Neural cell (in vitro differentiated cells): Measurements from ENCODE around the gene PPM1L. TPM values are rescaled to one million over a fixed set of nuclear protein-coding genes. Genes with fewer than 3 reads are reported as not detected.

ENCODE experiments used
- H2AFZ ChIP-seq: fragments of 200-600, 300-800 bp; sonication (generic), shearing (Covaris generic); 2 replicates; pipeline ENCODE4 v1.6.0; 2014; ENCODE audit warnings: low read depth, mild to moderate bottlenecking, antibody characterized with exemption, low read length, moderate library complexity
- H3F3A ChIP-seq: fragments of 200-600 bp; shearing (Covaris generic); 2 replicates; pipeline ENCODE4 v1.6.1; 2016; ENCODE audit warnings: mild to moderate bottlenecking, moderate library complexity, mixed read lengths, antibody characterized with exemption, low read length; ENCODE audit not compliant: insufficient read depth, poor library complexity, severe bottlenecking
- H3K27ac ChIP-seq: fragments of 200-600, 300-800 bp; sonication (generic), shearing (Covaris generic); 2 replicates; pipeline ENCODE4 v1.5.1; 2014; ENCODE audit warnings: mild to moderate bottlenecking, low read length, moderate library complexity
- H3K27me3 ChIP-seq: fragments of 300-800, 200-600 bp; sonication (generic), shearing (Covaris generic); 2 replicates; pipeline ENCODE4 v1.6.0; 2014; ENCODE audit warnings: mild to moderate bottlenecking, low read depth, low read length, moderate library complexity; ENCODE audit not compliant: insufficient read depth
- H3K36me3 ChIP-seq: fragments of 300-800, 200-600 bp; sonication (generic), shearing (Covaris generic); 2 replicates; pipeline ENCODE4 v1.5.1; 2014; ENCODE audit warnings: mild to moderate bottlenecking, antibody characterized with exemption, low read length, moderate library complexity; ENCODE audit not compliant: insufficient read depth
- H3K4me2 ChIP-seq: fragments of 300-800, 200-600 bp; sonication (generic), shearing (Covaris generic); 2 replicates; pipeline ENCODE4 v1.6.0; 2014; ENCODE audit warnings: mild to moderate bottlenecking, low read length
- H3K4me3 ChIP-seq: fragments of 300-800, 200-600 bp; sonication (generic), shearing (Covaris generic); 2 replicates; pipeline ENCODE4 v1.5.1; 2014; ENCODE audit warnings: mild to moderate bottlenecking, low read length, moderate library complexity
- H3K79me2 ChIP-seq: fragments of 200-600 bp; shearing (Covaris generic); replicated peaks from 2 replicates; pipeline ENCODE4 v1.6.0; 2014; ENCODE audit warnings: mild to moderate bottlenecking, low read length, moderate library complexity; ENCODE audit not compliant: insufficient read depth
- H3K9ac ChIP-seq: fragments of 300-800, 200-600 bp; sonication (generic), shearing (Covaris generic); 2 replicates; pipeline ENCODE4 v1.6.1; 2016; ENCODE audit warnings: mild to moderate bottlenecking, low read length, mixed read lengths
- H3K9me2 ChIP-seq: fragments of 200-600 bp; shearing (Covaris generic); 2 replicates; pipeline ENCODE4 v1.6.1; 2016; ENCODE audit warnings: mild to moderate bottlenecking, low read length, mixed read lengths; ENCODE audit not compliant: insufficient read depth
- H3K9me3 ChIP-seq: fragments of 200-600, 300-800 bp; sonication (generic), shearing (Covaris generic); 2 replicates; pipeline ENCODE4 v1.6.1; 2016; ENCODE audit warnings: mild to moderate bottlenecking, mixed run types, low read length, moderate library complexity, mixed read lengths
- H4K20me1 ChIP-seq: fragments of 200-600 bp; shearing (Covaris generic); 2 replicates; pipeline ENCODE4 v1.6.1; 2016; ENCODE audit warnings: mild to moderate bottlenecking, mixed run types; ENCODE audit not compliant: insufficient read depth
- EP300 ChIP-seq: fragments of 450-650 bp; conservative IDR thresholded peaks from 2 replicates; pipeline ENCODE4 v1.6.1; 2014; ENCODE audit warnings: antibody characterized with exemption, mild to moderate bottlenecking, moderate library complexity; ENCODE audit not compliant: poor library complexity, severe bottlenecking
- EZH2 ChIP-seq: fragments of 200-600, 300-800 bp; shearing (Covaris generic), sonication (generic); IDR thresholded peaks from 2 replicates; pipeline ENCODE4 v1.6.1; 2014; ENCODE audit warnings: antibody characterized with exemption, low read length, borderline replicate concordance, mild to moderate bottlenecking; ENCODE audit not compliant: insufficient read depth, poor library complexity, severe bottlenecking
- MXI1 ChIP-seq: fragments of 450-650 bp; conservative IDR thresholded peaks from 2 replicates; pipeline ENCODE4 v1.6.1; 2014; ENCODE audit warnings: antibody characterized with exemption, mild to moderate bottlenecking; ENCODE audit not compliant: poor library complexity, severe bottlenecking
- POLR2AphosphoS5 ChIP-seq: IDR thresholded peaks from 2 replicates; pipeline ENCODE4 v1.6.1; 2012
- RAD21 ChIP-seq: fragments of 450-650 bp; conservative IDR thresholded peaks from 2 replicates; pipeline ENCODE4 v1.6.1; 2014; ENCODE audit warnings: antibody characterized with exemption, mild to moderate bottlenecking, moderate library complexity
- SMC3 ChIP-seq: fragments of 450-650 bp; conservative IDR thresholded peaks from 2 replicates; pipeline ENCODE4 v1.6.1; 2014; ENCODE audit warnings: antibody characterized with exemption, mild to moderate bottlenecking, moderate library complexity; ENCODE audit not compliant: poor library complexity
- TAF1 ChIP-seq: IDR thresholded peaks from 2 replicates; pipeline ENCODE4 v1.6.1; 2012; ENCODE audit warnings: low read depth
- polyA plus RNA-seq: library from polyadenylated mRNA; depleted of rRNA; stranded (reverse); fragments of >200 nt; gene quantifications from 2 replicates; pipeline ENCODE4 v1.2.3, GENCODE V29; 2014
- TF ChIP-seq, protein P1 (sequence below): fragments of 450-650 bp; IDR thresholded peaks from 2 replicates; pipeline ENCODE4 v1.5.1; 2014; ENCODE audit warnings: antibody characterized with exemption, mild to moderate bottlenecking, moderate library complexity; ENCODE audit not compliant: poor library complexity, severe bottlenecking
- TF ChIP-seq, protein P2 (sequence below): IDR thresholded peaks from 2 replicates; pipeline ENCODE4 v1.6.1; 2012; ENCODE audit warnings: borderline replicate concordance

The PPM1L gene
- polyA plus RNA-seq, 1 donor from 2014 or later, result 24.9 TPM

DNA sequence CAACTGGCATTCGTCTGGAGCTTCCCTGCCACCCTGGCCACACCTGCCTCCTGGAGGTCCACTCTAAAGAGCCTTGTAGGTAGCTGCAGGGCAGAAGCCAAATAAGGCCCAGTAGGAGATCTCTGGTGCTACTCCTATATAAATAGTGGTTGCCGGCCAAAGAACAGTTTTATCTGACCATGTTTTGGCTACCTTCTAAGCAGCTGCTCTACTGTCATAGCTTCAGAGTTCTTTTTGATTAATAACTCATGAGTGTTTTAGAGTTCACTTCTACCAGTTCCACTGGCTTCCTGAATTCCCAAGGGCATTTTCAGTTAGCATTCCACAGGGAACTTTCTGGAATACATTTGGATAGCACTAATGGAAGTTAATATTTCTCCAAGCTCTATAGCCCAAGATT lies 194.5 kb downstream of the PPM1L start:
- H3K79me2 ChIP-seq, result no peaks in the 10 kb centered on the region
- no peak for TF ChIP-seq POLR2AphosphoS5
- no peak for TF ChIP-seq EZH2
- TF ChIP-seq TAF1, result no peak
- TF ChIP-seq, protein P1, sequence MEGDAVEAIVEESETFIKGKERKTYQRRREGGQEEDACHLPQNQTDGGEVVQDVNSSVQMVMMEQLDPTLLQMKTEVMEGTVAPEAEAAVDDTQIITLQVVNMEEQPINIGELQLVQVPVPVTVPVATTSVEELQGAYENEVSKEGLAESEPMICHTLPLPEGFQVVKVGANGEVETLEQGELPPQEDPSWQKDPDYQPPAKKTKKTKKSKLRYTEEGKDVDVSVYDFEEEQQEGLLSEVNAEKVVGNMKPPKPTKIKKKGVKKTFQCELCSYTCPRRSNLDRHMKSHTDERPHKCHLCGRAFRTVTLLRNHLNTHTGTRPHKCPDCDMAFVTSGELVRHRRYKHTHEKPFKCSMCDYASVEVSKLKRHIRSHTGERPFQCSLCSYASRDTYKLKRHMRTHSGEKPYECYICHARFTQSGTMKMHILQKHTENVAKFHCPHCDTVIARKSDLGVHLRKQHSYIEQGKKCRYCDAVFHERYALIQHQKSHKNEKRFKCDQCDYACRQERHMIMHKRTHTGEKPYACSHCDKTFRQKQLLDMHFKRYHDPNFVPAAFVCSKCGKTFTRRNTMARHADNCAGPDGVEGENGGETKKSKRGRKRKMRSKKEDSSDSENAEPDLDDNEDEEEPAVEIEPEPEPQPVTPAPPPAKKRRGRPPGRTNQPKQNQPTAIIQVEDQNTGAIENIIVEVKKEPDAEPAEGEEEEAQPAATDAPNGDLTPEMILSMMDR, result no peak
- TF ChIP-seq, protein P2, sequence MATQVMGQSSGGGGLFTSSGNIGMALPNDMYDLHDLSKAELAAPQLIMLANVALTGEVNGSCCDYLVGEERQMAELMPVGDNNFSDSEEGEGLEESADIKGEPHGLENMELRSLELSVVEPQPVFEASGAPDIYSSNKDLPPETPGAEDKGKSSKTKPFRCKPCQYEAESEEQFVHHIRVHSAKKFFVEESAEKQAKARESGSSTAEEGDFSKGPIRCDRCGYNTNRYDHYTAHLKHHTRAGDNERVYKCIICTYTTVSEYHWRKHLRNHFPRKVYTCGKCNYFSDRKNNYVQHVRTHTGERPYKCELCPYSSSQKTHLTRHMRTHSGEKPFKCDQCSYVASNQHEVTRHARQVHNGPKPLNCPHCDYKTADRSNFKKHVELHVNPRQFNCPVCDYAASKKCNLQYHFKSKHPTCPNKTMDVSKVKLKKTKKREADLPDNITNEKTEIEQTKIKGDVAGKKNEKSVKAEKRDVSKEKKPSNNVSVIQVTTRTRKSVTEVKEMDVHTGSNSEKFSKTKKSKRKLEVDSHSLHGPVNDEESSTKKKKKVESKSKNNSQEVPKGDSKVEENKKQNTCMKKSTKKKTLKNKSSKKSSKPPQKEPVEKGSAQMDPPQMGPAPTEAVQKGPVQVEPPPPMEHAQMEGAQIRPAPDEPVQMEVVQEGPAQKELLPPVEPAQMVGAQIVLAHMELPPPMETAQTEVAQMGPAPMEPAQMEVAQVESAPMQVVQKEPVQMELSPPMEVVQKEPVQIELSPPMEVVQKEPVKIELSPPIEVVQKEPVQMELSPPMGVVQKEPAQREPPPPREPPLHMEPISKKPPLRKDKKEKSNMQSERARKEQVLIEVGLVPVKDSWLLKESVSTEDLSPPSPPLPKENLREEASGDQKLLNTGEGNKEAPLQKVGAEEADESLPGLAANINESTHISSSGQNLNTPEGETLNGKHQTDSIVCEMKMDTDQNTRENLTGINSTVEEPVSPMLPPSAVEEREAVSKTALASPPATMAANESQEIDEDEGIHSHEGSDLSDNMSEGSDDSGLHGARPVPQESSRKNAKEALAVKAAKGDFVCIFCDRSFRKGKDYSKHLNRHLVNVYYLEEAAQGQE, result no peak
- TF ChIP-seq SMC3, result no peak
- no peak for TF ChIP-seq MXI1
- no peak for TF ChIP-seq RAD21
- TF ChIP-seq EP300, result no peak
- no peak overlapping the region for H2AFZ ChIP-seq
- H3K4me2 ChIP-seq, result no peak overlapping the region
- H3K4me3 ChIP-seq, result no peak overlapping the region
- H3K9me2 ChIP-seq, result no peaks in the 10 kb centered on the region
- H3F3A ChIP-seq, result no peaks in the 10 kb centered on the region
- H3K27ac ChIP-seq, result no peak overlapping the region
- H3K9me3 ChIP-seq, result no peaks in the 10 kb centered on the region
- H4K20me1 ChIP-seq, result no peaks in the 10 kb centered on the region
- H3K36me3 ChIP-seq, result no peaks in the 10 kb centered on the region
- no peak overlapping the region for H3K9ac ChIP-seq
- no peaks in the 10 kb centered on the region for H3K27me3 ChIP-seq

DNA sequence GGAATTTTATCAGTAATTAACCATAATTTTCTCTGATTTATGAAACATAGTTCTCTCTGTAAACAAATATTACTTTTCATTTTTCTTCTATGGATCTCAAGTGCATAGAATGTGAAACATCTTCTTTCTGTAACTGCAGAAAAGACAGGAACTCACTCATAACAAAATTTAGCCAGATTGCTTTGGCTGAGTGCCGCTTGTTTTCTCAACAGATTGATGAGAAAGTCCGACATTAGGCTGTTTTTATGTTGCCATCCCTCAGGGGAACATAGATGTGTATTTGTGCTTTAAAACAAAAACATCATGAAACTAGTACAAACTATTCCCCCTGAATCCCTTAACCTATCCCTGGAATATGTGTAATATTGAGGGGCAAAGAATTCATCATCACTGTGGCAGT lies 194.9 kb downstream of the PPM1L start:
- no peaks in the 10 kb centered on the region for H3K9me2 ChIP-seq
- H3F3A ChIP-seq, result no peaks in the 10 kb centered on the region
- no peaks in the 10 kb centered on the region for H3K27me3 ChIP-seq
- no peaks in the 10 kb centered on the region for H3K79me2 ChIP-seq
- H3K9ac ChIP-seq, result no peak overlapping the region
- H2AFZ ChIP-seq, result no peak overlapping the region
- H4K20me1 ChIP-seq, result no peaks in the 10 kb centered on the region
- H3K4me2 ChIP-seq, result no peak overlapping the region
- H3K9me3 ChIP-seq, result no peaks in the 10 kb centered on the region
- H3K27ac ChIP-seq, result no peak overlapping the region
- H3K36me3 ChIP-seq, result no peaks in the 10 kb centered on the region
- no peak for TF ChIP-seq RAD21
- TF ChIP-seq, protein P2, result no peak
- no peak for TF ChIP-seq EZH2
- TF ChIP-seq EP300, result no peak
- TF ChIP-seq TAF1, result no peak
- TF ChIP-seq POLR2AphosphoS5, result no peak
- TF ChIP-seq SMC3, result no peak
- no peak for TF ChIP-seq MXI1
- TF ChIP-seq, protein P1, result no peak
- H3K4me3 ChIP-seq, result no peak overlapping the region
